Kidney tubule cell (primary cell): ENCODE results near the gene FCHSD2.
A peak's percentile ranks its signal among the peaks of the same experiment; 100 is the strongest.

Experiments
- DNase-seq: peaks from one replicate; pipeline ENCODE4 v3.0.0-alpha.2; 2018; ENCODE audit warnings: low spot score

The FCHSD2 gene

GRCh38 chr11:73172992-73173656, 31.0 kb upstream of the FCHSD2 start:
- no peak for DNase-seq

GRCh38 chr11:73171436-73172161, 29.5 kb upstream of the FCHSD2 start:
- DNase-seq, result no peak

- DNase-seq, result no peak
Observed at GRCh38 chr11:73170140-73170539, 28.0 kb upstream of the FCHSD2 start.

GRCh38 chr11:73168925-73169579, 26.9 kb upstream of the FCHSD2 start:
- no peak for DNase-seq

GRCh38 chr11:73167363-73167954, 25.3 kb upstream of the FCHSD2 start:
- no peak for DNase-seq

GRCh38 chr11:73164803-73165540, 22.9 kb upstream of the FCHSD2 start:
- DNase-seq, result no peak

- DNase-seq, result no peak
Observed at GRCh38 chr11:73163638-73164174, 21.6 kb upstream of the FCHSD2 start.

GRCh38 chr11:73162196-73162740, 20.1 kb upstream of the FCHSD2 start:
- DNase-seq, result peak; percentile 36

GRCh38 chr11:73160005-73160760, 18.1 kb upstream of the FCHSD2 start:
- DNase-seq, result no peak

GRCh38 chr11:73159297-73159696, 17.2 kb upstream of the FCHSD2 start:
- no peak for DNase-seq

GRCh38 chr11:73158356-73159051, 16.4 kb upstream of the FCHSD2 start:
- no peak for DNase-seq

GRCh38 chr11:73157101-73158010, 15.2 kb upstream of the FCHSD2 start:
- peak; percentile 80 for DNase-seq

GRCh38 chr11:73156686-73157085, 14.6 kb upstream of the FCHSD2 start:
- DNase-seq, result no peak

GRCh38 chr11:73156114-73156513, 14.0 kb upstream of the FCHSD2 start:
- DNase-seq, result no peak

- no peak for DNase-seq
Observed at GRCh38 chr11:73155102-73155501, 13.0 kb upstream of the FCHSD2 start.

- DNase-seq, result no peak
Observed at GRCh38 chr11:73154178-73154577, 12.1 kb upstream of the FCHSD2 start.

- DNase-seq, result no peak
Observed at GRCh38 chr11:73152861-73153483, 10.9 kb upstream of the FCHSD2 start.

- no peak for DNase-seq
Observed at GRCh38 chr11:73152086-73152853, 10.2 kb upstream of the FCHSD2 start.
